Spleen (tissue), 11 donors: ENCODE data around the gene PCLO. TPM values are rescaled to one million over a fixed set of nuclear protein-coding genes. Genes with fewer than 3 reads are reported as not detected.

ENCODE experiments used
- DNase-seq: peaks from one replicate; pipeline ENCODE4 v3.0.0-alpha.2; 2020
- H3K27ac ChIP-seq, 8 donors: fragments of 200-600 bp; sonication (generic) in 7 of 8; 1 replicate in 4 of 8; 2 replicates in 4 of 8; pipeline versions ENCODE4 v1.5.0 to v1.8.0; 2016 to 2021; ENCODE audit warnings: inconsistent platforms in 4 of 8, mild to moderate bottlenecking in 4 of 8, moderate library complexity in 1 of 8
- H3K27me3 ChIP-seq, 7 donors: fragments of 200-600 bp; sonication (generic) in 6 of 7; replicated peaks in 1 of 7; 1 replicate in 4 of 7; 2 replicates in 3 of 7; pipeline versions ENCODE4 v1.5.0 to v1.8.0; 2016 to 2021; ENCODE audit warnings: inconsistent platforms in 3 of 7, mild to moderate bottlenecking in 1 of 7
- H3K36me3 ChIP-seq, 6 donors: fragments of 200-600 bp; sonication (generic) in 5 of 6; 1 replicate in 4 of 6; 2 replicates in 2 of 6; pipeline versions ENCODE4 v1.5.0 to v1.8.0; 2016 to 2021; ENCODE audit warnings: inconsistent platforms in 2 of 6
- H3K4me1 ChIP-seq, 6 donors: fragments of 200-600 bp; sonication (generic) in 5 of 6; 1 replicate in 3 of 6; 2 replicates in 3 of 6; pipeline versions ENCODE4 v1.5.0 to v1.8.0; 2016 to 2021; ENCODE audit warnings: inconsistent platforms in 3 of 6
- H3K4me3 ChIP-seq, 8 donors: fragments of 200-600 bp; sonication (generic) in 7 of 8; 1 replicate in 4 of 8; 2 replicates in 4 of 8; pipeline versions ENCODE4 v1.5.0 to v1.8.0; 2016 to 2021; ENCODE audit warnings: inconsistent platforms in 4 of 8, mild to moderate bottlenecking in 4 of 8, moderate library complexity in 2 of 8
- H3K9me3 ChIP-seq, 8 donors: fragments of 200-600 bp; sonication (generic) in 7 of 8; 1 replicate in 4 of 8; 2 replicates in 4 of 8; pipeline versions ENCODE4 v1.5.0 to v1.8.0; 2016 to 2021; ENCODE audit warnings: inconsistent platforms in 4 of 8
- POLR2A ChIP-seq, 3 donors: fragments of 450-650 bp; IDR thresholded peaks; one replicate each; pipeline ENCODE4 v1.5.1; 2017; ENCODE audit warnings: antibody characterized with exemption in 3 of 3, mild to moderate bottlenecking in 1 of 3
- POLR2AphosphoS5 ChIP-seq, 3 donors: sonication (generic); formaldehyde crosslinking; IDR thresholded peaks; one replicate each; pipeline ENCODE4 v1.5.1; 2017; ENCODE audit warnings: antibody characterized with exemption in 3 of 3
- WGBS, 5 donors: extraction: QIAGEN DNeasy Blood & Tissue Kit in 3 of 5; methylation state at CpG; one replicate each; pipeline versions ENCODE4 v1.1.5 to v1.1.7; 2013 to 2018; 5-methylcytosine and 5-hydroxymethylcytosine counted together
- intact Hi-C: fragments of 100-400 bp; cut with DNase I; formaldehyde crosslinking; loops from one replicate; pipeline ENCODE4 v1.15.0; 2023; ENCODE audit warnings: low total_unique reads
- polyA plus RNA-seq, 3 donors: library from polyadenylated mRNA; stranded (reverse); fragments of 200-250 nt; gene quantifications; one replicate each; pipeline ENCODE4 v1.2.1, GENCODE V29; 2013
- total RNA-seq, 7 donors: library from RNA; depleted of rRNA in 3 of 7; stranded (reverse); fragments of >200 nt in 3 of 7; fragmentation: NEBNext Ultra II Directional in 4 of 7; extraction: Animal tissue kit (Norgen Biotek cat#: 25700) in 4 of 7; gene quantifications; one replicate each; pipeline versions ENCODE4 v1.1.0 to v1.2.1, GENCODE V29; 2016 to 2021
- TF ChIP-seq, protein P1 (sequence below), 11 experiments: fragments of 200-600 bp in 7 of 11; fragments of 450-650 bp in 4 of 11; sonication (generic) in 4 of 11; IDR thresholded peaks in 8 of 11; conservative IDR thresholded peaks in 3 of 11; 1 replicate in 7 of 11; 2 replicates in 4 of 11; pipeline versions ENCODE4 v1.4.0 to v1.8.0; 2016 to 2021; ENCODE audit warnings: antibody characterized with exemption in 11 of 11, inconsistent platforms in 4 of 11, mild to moderate bottlenecking in 1 of 11
- donor health status: healthy with polysubstance abuse.
- donor health status: DM: no; HTN: no; CAD: no; lungs with moderate emphysema.
- donor health status: DM: no; HTN: no; CAD: no.
- donor health status: Bipolar disorder and iron deficiency.
- donor health status: healthy.
- donor health status: DM: no; HTN: no; CAD: no.
- donor health status: DM: yes; HTN: yes; CAD: no.

PCLO gene
- total and polyA plus RNA-seq, 10 donors, result 0.05 to 9.9 (median 1.8) TPM

DNA sequence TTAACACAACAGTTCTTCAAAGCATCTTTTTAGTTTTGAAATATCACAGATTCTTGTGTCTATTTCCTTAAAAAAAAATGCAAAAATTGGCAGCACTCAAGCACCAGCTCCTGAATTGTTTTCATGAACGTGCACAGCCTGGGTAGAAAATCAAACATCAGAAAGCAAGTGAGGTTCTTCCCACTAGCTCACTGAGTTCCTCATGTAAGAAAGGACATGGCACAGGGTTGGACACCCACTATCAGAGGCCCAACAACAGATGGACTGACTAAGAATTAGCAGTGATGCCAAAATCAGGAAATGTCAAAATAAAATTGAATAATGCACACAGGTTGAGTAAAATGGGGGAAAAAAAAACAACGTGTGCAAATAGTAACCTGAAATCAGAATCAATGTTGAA lies 146.8 kb downstream of the PCLO start:
- TF ChIP-seq POLR2AphosphoS5 (IDR thresholded peaks at IDR 0.05), result no peak
- no peak for TF ChIP-seq POLR2A (IDR thresholded peaks at IDR 0.05)
- TF ChIP-seq, protein P1, sequence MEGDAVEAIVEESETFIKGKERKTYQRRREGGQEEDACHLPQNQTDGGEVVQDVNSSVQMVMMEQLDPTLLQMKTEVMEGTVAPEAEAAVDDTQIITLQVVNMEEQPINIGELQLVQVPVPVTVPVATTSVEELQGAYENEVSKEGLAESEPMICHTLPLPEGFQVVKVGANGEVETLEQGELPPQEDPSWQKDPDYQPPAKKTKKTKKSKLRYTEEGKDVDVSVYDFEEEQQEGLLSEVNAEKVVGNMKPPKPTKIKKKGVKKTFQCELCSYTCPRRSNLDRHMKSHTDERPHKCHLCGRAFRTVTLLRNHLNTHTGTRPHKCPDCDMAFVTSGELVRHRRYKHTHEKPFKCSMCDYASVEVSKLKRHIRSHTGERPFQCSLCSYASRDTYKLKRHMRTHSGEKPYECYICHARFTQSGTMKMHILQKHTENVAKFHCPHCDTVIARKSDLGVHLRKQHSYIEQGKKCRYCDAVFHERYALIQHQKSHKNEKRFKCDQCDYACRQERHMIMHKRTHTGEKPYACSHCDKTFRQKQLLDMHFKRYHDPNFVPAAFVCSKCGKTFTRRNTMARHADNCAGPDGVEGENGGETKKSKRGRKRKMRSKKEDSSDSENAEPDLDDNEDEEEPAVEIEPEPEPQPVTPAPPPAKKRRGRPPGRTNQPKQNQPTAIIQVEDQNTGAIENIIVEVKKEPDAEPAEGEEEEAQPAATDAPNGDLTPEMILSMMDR (IDR thresholded peaks at IDR 0.05 in 8 of 11, conservative IDR thresholded peaks at IDR 0.05 in 3 of 11), result no peak
- H3K27me3 ChIP-seq, result no peaks in the 10 kb centered on the region
- DNase-seq, result no peak
- H3K27ac ChIP-seq, result no peak overlapping the region
- H3K9me3 ChIP-seq, result peaks cover 0 to 7% (median 4%) of the 10 kb centered on the region in 8 donors
- no peak overlapping the region for H3K4me3 ChIP-seq
- H3K4me1 ChIP-seq, result no peaks in the 10 kb centered on the region
- 49 to 72% (median 68%) methylated on average over 2 of the region's 2 CpGs for WGBS, 5 donors
- intact Hi-C loops, result no loop called here
- no peaks in the 10 kb centered on the region for H3K36me3 ChIP-seq

DNA sequence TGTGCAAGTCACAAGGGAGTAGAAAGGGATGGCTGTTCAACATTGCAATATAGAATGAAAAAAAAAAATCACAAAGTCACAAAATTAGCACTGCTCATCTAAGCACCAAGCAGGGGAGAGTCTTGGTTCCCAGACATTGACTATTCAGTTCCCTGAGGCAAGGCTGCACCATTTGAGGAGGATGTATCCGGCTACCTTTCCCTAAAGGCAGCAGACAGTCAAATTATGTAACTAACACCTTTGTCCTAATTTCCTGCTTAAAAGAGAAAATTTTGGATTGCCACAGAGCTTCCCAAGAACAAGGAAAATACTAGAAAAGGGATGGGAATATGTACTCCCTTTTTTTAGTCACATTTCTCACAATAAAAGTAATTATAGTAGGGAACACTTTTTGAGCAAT lies 148.1 kb downstream of the PCLO start:
- 75 to 91% (median 89%) methylated on average over 1 of the region's 1 CpG for WGBS, 5 donors
- no peak overlapping the region for H3K27ac ChIP-seq
- no peak for DNase-seq
- intact Hi-C loops, result no loop called here
- H3K4me3 ChIP-seq, result no peak overlapping the region
- no peaks in the 10 kb centered on the region for H3K4me1 ChIP-seq
- no peaks in the 10 kb centered on the region for H3K27me3 ChIP-seq
- TF ChIP-seq POLR2AphosphoS5 (IDR thresholded peaks at IDR 0.05) (no peak), POLR2A (IDR thresholded peaks at IDR 0.05) (no peak)
- TF ChIP-seq, protein P1 (IDR thresholded peaks at IDR 0.05 in 8 of 11, conservative IDR thresholded peaks at IDR 0.05 in 3 of 11), result no peak
- no peaks in the 10 kb centered on the region for H3K9me3 ChIP-seq
- H3K36me3 ChIP-seq, result no peaks in the 10 kb centered on the region

DNA sequence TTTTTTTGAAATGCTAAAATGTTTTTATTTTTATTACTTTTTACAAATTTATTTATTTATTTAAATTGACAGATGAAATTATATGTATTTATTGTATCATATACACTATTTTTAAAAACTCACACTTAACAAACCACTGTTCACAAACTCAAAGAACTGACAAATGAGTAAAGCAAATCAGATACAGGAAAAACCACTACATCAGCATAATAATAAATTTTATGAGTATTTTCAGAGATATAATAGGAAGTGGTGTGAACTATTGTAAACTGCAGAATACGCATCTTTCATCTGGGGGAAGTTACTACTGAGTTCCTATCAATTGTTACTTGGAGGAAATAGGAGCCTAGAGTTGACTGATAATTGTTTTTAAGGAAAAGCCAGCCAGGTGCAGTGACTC lies 150.7 kb downstream of the PCLO start:
- WGBS, 5 donors, result 55 to 79% (median 67%) methylated on average over 1 of the region's 1 CpG

GRCh38 chr7:83005410-83005809 lies 157.3 kb downstream of the PCLO start:
- H3K4me1 ChIP-seq, result no peaks in the 10 kb centered on the region
- H3K9me3 ChIP-seq, result peaks cover 0 to 15% (median 4%) of the 10 kb centered on the region in 8 donors
- H3K36me3 ChIP-seq, result no peaks in the 10 kb centered on the region
- H3K27ac ChIP-seq, result no peak overlapping the region
- TF ChIP-seq POLR2A (IDR thresholded peaks at IDR 0.05) (no peak), POLR2AphosphoS5 (IDR thresholded peaks at IDR 0.05) (no peak)
- TF ChIP-seq, protein P1 (IDR thresholded peaks at IDR 0.05 in 8 of 11, conservative IDR thresholded peaks at IDR 0.05 in 3 of 11), result no peak
- 8 to 16% (median 9%) methylated on average over 1 of the region's 1 CpG for WGBS, 5 donors
- no peaks in the 10 kb centered on the region for H3K27me3 ChIP-seq
- no peak for DNase-seq
- intact Hi-C loops, result no loop called here
- no peak overlapping the region for H3K4me3 ChIP-seq

More for the DNA sequence above, 150.7 kb downstream of the PCLO start:
- DNase-seq, result no peak
- no peaks in the 10 kb centered on the region for H3K4me1 ChIP-seq
- TF ChIP-seq POLR2AphosphoS5 (IDR thresholded peaks at IDR 0.05) (no peak), POLR2A (IDR thresholded peaks at IDR 0.05) (no peak)
- TF ChIP-seq, protein P1 (IDR thresholded peaks at IDR 0.05 in 8 of 11, conservative IDR thresholded peaks at IDR 0.05 in 3 of 11), result no peak
- no peak overlapping the region for H3K27ac ChIP-seq
- H3K4me3 ChIP-seq, result no peak overlapping the region
- intact Hi-C loops, result no loop called here
- H3K27me3 ChIP-seq, result no peaks in the 10 kb centered on the region
- no peaks in the 10 kb centered on the region for H3K9me3 ChIP-seq
- H3K36me3 ChIP-seq, result no peaks in the 10 kb centered on the region
